ENCODE data around the gene SEMA6D.

SEMA6D gene

GRCh38 chr15:47678040-47678439 is 39.3 kb upstream of the SEMA6D start:
- no peak for FAIRE-seq
- no peak for TF ChIP-seq CTCF (IDR thresholded peaks at IDR 0.05; ENCODE audit: insufficient read depth, missing control alignments)
- DNase-seq (ENCODE audit: insufficient read length, low spot score): no peak

GRCh38 chr15:47682661-47683060 is 34.6 kb upstream of the SEMA6D start:
- no peak for TF ChIP-seq CTCF (IDR thresholded peaks at IDR 0.05; ENCODE audit: insufficient read depth, missing control alignments)
- no peak for DNase-seq (ENCODE audit: insufficient read length, low spot score)
- no peak for FAIRE-seq

- no peak for DNase-seq (ENCODE audit: insufficient read length, low spot score)
Observed at GRCh38 chr15:47685141-47685870, 32.0 kb upstream of the SEMA6D start.

GRCh38 chr15:47688573-47689086 is 28.7 kb upstream of the SEMA6D start:
- TF ChIP-seq CTCF (IDR thresholded peaks at IDR 0.05; ENCODE audit: insufficient read depth, missing control alignments): no peak
- DNase-seq (ENCODE audit: insufficient read length, low spot score): no peak
- no peak for FAIRE-seq

More at GRCh38 chr15:47685141-47685870, 32.0 kb upstream of the SEMA6D start:
- TF ChIP-seq CTCF (IDR thresholded peaks at IDR 0.05; ENCODE audit: insufficient read depth, missing control alignments): no peak
- no peak for FAIRE-seq

- FAIRE-seq: no peak
- no peak for TF ChIP-seq CTCF (IDR thresholded peaks at IDR 0.05; ENCODE audit: insufficient read depth, missing control alignments)
- DNase-seq (ENCODE audit: insufficient read length, low spot score): no peak
Observed at GRCh38 chr15:47689660-47690059, 27.6 kb upstream of the SEMA6D start.

- TF ChIP-seq CTCF (IDR thresholded peaks at IDR 0.05; ENCODE audit: insufficient read depth, missing control alignments): no peak
- FAIRE-seq: no peak
- no peak for DNase-seq (ENCODE audit: insufficient read length, low spot score)
Observed at GRCh38 chr15:47691882-47692281, 25.4 kb upstream of the SEMA6D start.

GRCh38 chr15:47696351-47696750 is 21.0 kb upstream of the SEMA6D start:
- TF ChIP-seq CTCF (IDR thresholded peaks at IDR 0.05; ENCODE audit: insufficient read depth, missing control alignments): no peak
- FAIRE-seq (no peak), DNase-seq (ENCODE audit: insufficient read length, low spot score) (no peak)

Data from D721Med (cell line).